PFSK-1 (cell line): Measurements from ENCODE around the gene BSDC1.

Experiments used
- POLR2AphosphoS5 ChIP-seq: IDR thresholded peaks from 2 replicates; pipeline ENCODE4 v1.6.1; 2012; ENCODE audit warnings: low read depth, mild to moderate bottlenecking, control low read depth, low read length, moderate library complexity
- TAF1 ChIP-seq: IDR thresholded peaks from 2 replicates; pipeline ENCODE4 v1.6.1; 2012; ENCODE audit warnings: low read length, control low read depth, borderline replicate concordance; ENCODE audit not compliant: insufficient read depth

- TF ChIP-seq POLR2AphosphoS5 (no peak), TAF1 (no peak)
Measured at GRCh38 chr1:32342704-32343103, 51.5 kb downstream of the BSDC1 start.
